KMS-11 (cell line): ENCODE measurements around the gene SNX10.

Experiments used
- H2AFZ ChIP-seq: fragments of 200-600 bp; sonication (generic); 2 replicates; pipeline ENCODE4 v1.6.1; 2016; ENCODE audit warnings: antibody characterized with exemption, mixed run types, low read depth
- H3K27ac ChIP-seq: fragments of 200-600 bp; sonication (generic); 2 replicates; pipeline ENCODE4 v1.6.1; 2016; ENCODE audit warnings: mild to moderate bottlenecking, mixed run types
- H3K27me3 ChIP-seq: fragments of 200-600 bp; sonication (generic); 2 replicates; pipeline ENCODE4 v1.6.1; 2017; ENCODE audit warnings: mild to moderate bottlenecking, low read depth, mixed run types, moderate library complexity; ENCODE audit not compliant: insufficient read depth
- H3K36me3 ChIP-seq: fragments of 200-600 bp; sonication (generic); 2 replicates; pipeline ENCODE4 v1.6.1; 2017; ENCODE audit warnings: mild to moderate bottlenecking, mixed run types; ENCODE audit not compliant: insufficient read depth
- H3K4me1 ChIP-seq: fragments of 200-600 bp; sonication (generic); 2 replicates; pipeline ENCODE4 v1.6.1; 2016; ENCODE audit warnings: mild to moderate bottlenecking, low read depth, mixed run types; ENCODE audit not compliant: poor library complexity, severe bottlenecking
- H3K4me2 ChIP-seq: fragments of 200-600 bp; sonication (generic); 2 replicates; pipeline ENCODE4 v1.7.0; 2016; ENCODE audit warnings: mild to moderate bottlenecking, mixed run types
- H3K4me3 ChIP-seq: fragments of 200-600 bp; sonication (generic); IDR thresholded peaks from 2 replicates; pipeline ENCODE4 v1.6.1; 2017; ENCODE audit warnings: low read depth, low read length, mixed read lengths; ENCODE audit not compliant: insufficient read depth
- H3K79me2 ChIP-seq: fragments of 200-600 bp; sonication (generic); 2 replicates; pipeline ENCODE4 v1.6.1; 2016; ENCODE audit warnings: low read depth, mixed run types; ENCODE audit not compliant: insufficient read depth
- H3K9ac ChIP-seq: fragments of 200-600 bp; sonication (generic); 2 replicates; pipeline ENCODE4 v1.6.1; 2016; ENCODE audit warnings: mild to moderate bottlenecking, mixed run types
- H4K20me1 ChIP-seq: fragments of 200-600 bp; sonication (generic); 2 replicates; pipeline ENCODE4 v1.6.1; 2016; ENCODE audit warnings: mild to moderate bottlenecking, mixed run types; ENCODE audit not compliant: insufficient read depth
- CTCF ChIP-seq: fragments of 200-600 bp; sonication (generic); conservative IDR thresholded peaks from 2 replicates; pipeline ENCODE4 v1.6.1; 2017; ENCODE audit warnings: low read depth, mild to moderate bottlenecking, antibody characterized with exemption, low read length, moderate library complexity, mixed read lengths

Gene SNX10

GRCh38 chr7:26331789-26332188 lies 40.1 kb downstream of the SNX10 start:
- no peak for TF ChIP-seq CTCF
- Histone ChIP-seq H3K79me2 (no peaks in the 10 kb centered on the region), H3K4me1 (peaks cover 13% of the 10 kb centered on the region)

GRCh38 chr7:26332698-26333097 lies 41.0 kb downstream of the SNX10 start:
- H3K4me1 ChIP-seq = peaks cover 13% of the 10 kb centered on the region
- H3K79me2 ChIP-seq = no peaks in the 10 kb centered on the region
- H3K27me3 ChIP-seq = no peaks in the 10 kb centered on the region
- H3K36me3 ChIP-seq = no peaks in the 10 kb centered on the region
- no peak overlapping the region for H2AFZ ChIP-seq
- H3K27ac ChIP-seq = no peak overlapping the region
- no peaks in the 10 kb centered on the region for H4K20me1 ChIP-seq
- H3K9ac ChIP-seq = no peak overlapping the region
- H3K4me2 ChIP-seq = no peak overlapping the region
- TF ChIP-seq CTCF = no peak
- no peak overlapping the region for H3K4me3 ChIP-seq

More at GRCh38 chr7:26331789-26332188, 40.1 kb downstream of the SNX10 start:
- no peak overlapping the region for H3K27ac ChIP-seq
- no peak overlapping the region for H3K4me2 ChIP-seq
- H3K9ac ChIP-seq = no peak overlapping the region
- H4K20me1 ChIP-seq = no peaks in the 10 kb centered on the region
- no peak overlapping the region for H3K4me3 ChIP-seq
- no peaks in the 10 kb centered on the region for H3K36me3 ChIP-seq
- H2AFZ ChIP-seq = no peak overlapping the region
- H3K27me3 ChIP-seq = no peaks in the 10 kb centered on the region

DNA sequence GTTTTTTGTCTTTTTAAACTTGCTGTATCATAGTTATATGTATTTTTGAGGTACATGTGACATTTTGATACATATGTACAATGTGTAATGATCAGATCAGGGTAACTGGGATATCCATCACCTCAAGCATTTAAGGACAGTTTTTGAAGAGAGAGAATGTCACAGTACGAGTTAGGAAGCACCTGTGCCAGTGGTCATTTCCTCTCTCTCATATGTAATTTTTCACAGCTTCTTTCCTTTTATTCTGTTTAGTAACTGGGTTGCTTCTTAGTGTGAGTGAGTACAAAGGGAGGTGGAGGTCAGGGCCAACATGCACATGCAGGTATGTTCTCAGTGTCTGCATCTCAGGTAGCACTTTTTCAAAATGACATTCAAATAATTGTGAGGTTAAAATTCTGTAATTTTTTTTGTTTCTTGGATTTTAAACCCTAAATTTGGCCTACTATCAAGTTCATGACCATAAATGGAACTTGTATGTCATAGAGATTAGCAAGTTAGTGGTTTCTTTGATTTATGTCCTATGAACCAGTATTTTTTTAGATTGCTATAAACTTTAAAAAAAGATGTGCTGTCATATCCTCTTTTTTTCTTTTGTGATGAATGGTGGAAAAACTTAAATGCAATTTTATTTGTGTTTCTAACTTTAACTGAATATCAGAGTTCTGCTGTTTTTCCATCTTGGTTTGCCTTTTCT lies 42.7 kb downstream of the SNX10 start:
- Histone ChIP-seq H3K27me3 (no peaks in the 10 kb centered on the region), H3K4me1 (peaks cover 5% of the 10 kb centered on the region), H3K79me2 (no peaks in the 10 kb centered on the region), H3K36me3 (no peaks in the 10 kb centered on the region), H4K20me1 (no peaks in the 10 kb centered on the region), H3K9ac (no peak overlapping the region), H3K4me3 (no peak overlapping the region), H3K4me2 (no peak overlapping the region), H3K27ac (no peak overlapping the region), H2AFZ (no peak overlapping the region)
- no peak for TF ChIP-seq CTCF

- H3K27me3 ChIP-seq = no peaks in the 10 kb centered on the region
- H3K4me1 ChIP-seq = peaks cover 5% of the 10 kb centered on the region
- TF ChIP-seq CTCF = no peak
- no peaks in the 10 kb centered on the region for H4K20me1 ChIP-seq
- H3K4me3 ChIP-seq = no peak overlapping the region
- H3K9ac ChIP-seq = no peak overlapping the region
- no peak overlapping the region for H3K4me2 ChIP-seq
- H2AFZ ChIP-seq = no peak overlapping the region
- no peaks in the 10 kb centered on the region for H3K36me3 ChIP-seq
- no peak overlapping the region for H3K27ac ChIP-seq
- no peaks in the 10 kb centered on the region for H3K79me2 ChIP-seq
Observed at GRCh38 chr7:26337232-26337865, 45.7 kb downstream of the SNX10 start.
